Activated CD4-positive, alpha-beta T cell treated with anti-CD3 and anti-CD28 coated beads for 36 hours (primary cell): Measurements from ENCODE around the gene ITSN2. TPM values are rescaled to one million over a fixed set of nuclear protein-coding genes. Genes with fewer than 3 reads are reported as not detected.
A peak's percentile ranks its signal among the peaks of the same experiment; 100 is the strongest.

Experiments
- ATAC-seq: fragments of 200-7000 bp; cut with Tn5 transposase; one replicate; pipeline ENCODE4 v1.10.0; 2021; ENCODE audit warnings: mild to moderate bottlenecking, moderate library complexity
- CTCF ChIA-PET: fragments of 350-600 bp; sonication (Branson Sonifier 250); formaldehyde crosslinking; loops from one replicate; lab custom pipeline; 2021; ENCODE audit warnings: antibody characterized with exemption; lab: Charles Lee
- POLR2A ChIA-PET: fragments of 350-600 bp; sonication (Branson Sonifier 250); formaldehyde crosslinking; loops from one replicate; lab custom pipeline; 2021; ENCODE audit warnings: antibody characterized with exemption, inconsistent platforms; lab: Charles Lee
- DNase-seq: peaks from one replicate; pipeline ENCODE4 v3.0.0-alpha.2; 2020
- H3K27ac Mint-ChIP-seq: one replicate; pipeline ENCODE4 v1.8.0; 2021; ENCODE audit warnings: mixed read lengths
- H3K27me3 Mint-ChIP-seq: one replicate; pipeline ENCODE4 v1.8.0; 2021; ENCODE audit warnings: mixed read lengths
- H3K36me3 Mint-ChIP-seq: one replicate; pipeline ENCODE4 v1.8.0; 2021; ENCODE audit warnings: low read depth, mixed read lengths
- H3K4me1 Mint-ChIP-seq: one replicate; pipeline ENCODE4 v1.8.0; 2021; ENCODE audit warnings: mixed read lengths
- H3K4me3 Mint-ChIP-seq: one replicate; pipeline ENCODE4 v1.8.0; 2021; ENCODE audit warnings: mild to moderate bottlenecking, moderate library complexity, mixed read lengths
- H3K9me3 Mint-ChIP-seq: one replicate; pipeline ENCODE4 v1.8.0; 2021; ENCODE audit warnings: low read depth, mixed read lengths
- intact Hi-C, 2 experiments: fragments of 100-400 bp; cut with DNase I in 1 of 2; cut with micrococcal nuclease in 1 of 2; formaldehyde crosslinking; loops; one replicate each; pipeline versions ENCODE4 v1.14.2 to v1.15.1; 2022 to 2024; cut with DNase I, micrococcal nuclease
- total RNA-seq, 2 experiments: library from RNA; stranded (reverse); gene quantifications; one replicate each; pipeline ENCODE4 v1.2.3, GENCODE V29; 2021

ITSN2 gene
- total RNA-seq, 2 experiments from 2014 or later, result 46.0 to 49.6 TPM

- intact Hi-C loops, result no loop called here
- Mint-ChIP-seq H3K4me1 (no peaks in the 10 kb centered on the region), H3K9me3 (no peaks in the 10 kb centered on the region), H3K27ac (no peak overlapping the region), H3K36me3 (no peaks in the 10 kb centered on the region), H3K27me3 (peaks cover 1% of the 10 kb centered on the region), H3K4me3 (no peak overlapping the region)
- POLR2A ChIA-PET, result no interaction called here
- DNase-seq (no peak), ATAC-seq (no peak)
- CTCF ChIA-PET, result interaction anchor here (0.6 to 2.0 kb wide), 2 partner anchors 12 to 16 kb away, joined by 3 to 7 read pairs; no protein-coding TSS in a partner anchor
Measured at GRCh38 chr2:24394998-24395397, 34.7 kb upstream of the ITSN2 start.

GRCh38 chr2:24392542-24393059 is 32.3 kb upstream of the ITSN2 start:
- ChIA-PET POLR2A (no interaction called here), CTCF (interaction anchor here (0.6 to 1.8 kb wide), 3 partner anchors 10 to 1357 kb away, joined by 3 to 7 read pairs (median 5); no protein-coding TSS in a partner anchor)
- Mint-ChIP-seq H3K27ac (no peak overlapping the region), H3K27me3 (peaks cover 1% of the 10 kb centered on the region), H3K9me3 (no peaks in the 10 kb centered on the region), H3K36me3 (no peaks in the 10 kb centered on the region), H3K4me3 (no peak overlapping the region), H3K4me1 (no peaks in the 10 kb centered on the region)
- no peak for DNase-seq
- intact Hi-C loops, result no loop called here
- ATAC-seq, result no peak

- Mint-ChIP-seq H3K4me3 (no peak overlapping the region), H3K4me1 (no peaks in the 10 kb centered on the region), H3K27me3 (no peaks in the 10 kb centered on the region), H3K36me3 (no peaks in the 10 kb centered on the region), H3K9me3 (no peaks in the 10 kb centered on the region), H3K27ac (no peak overlapping the region)
- no peak for DNase-seq
- ChIA-PET POLR2A (interaction anchor here (0.5 to 0.6 kb wide), 2 partner anchors 14 to 139 kb away, joined by 3 to 4 read pairs; no protein-coding TSS in a partner anchor), CTCF (interaction anchor here (0.5 kb wide), 1 partner anchor 545 kb away, joined by 3 read pairs; no protein-coding TSS in a partner anchor)
- ATAC-seq, result no peak
- intact Hi-C loops, result loop anchor here in 1 of 2 experiments (10.0 kb wide), 1 partner anchor 561 kb away; no protein-coding TSS in a partner anchor
Measured at GRCh38 chr2:24385366-24385765, 25.0 kb upstream of the ITSN2 start.

- ATAC-seq, result peak; percentile 97
- Mint-ChIP-seq H3K4me3 (no peak overlapping the region), H3K9me3 (no peaks in the 10 kb centered on the region), H3K4me1 (no peaks in the 10 kb centered on the region), H3K27ac (no peak overlapping the region), H3K27me3 (no peaks in the 10 kb centered on the region), H3K36me3 (no peaks in the 10 kb centered on the region)
- peak; percentile 74 for DNase-seq
- intact Hi-C loops, result loop anchor here (2.0 to 10.0 kb wide), 3 partner anchors 154 to 558 kb away; no protein-coding TSS in a partner anchor
- POLR2A ChIA-PET, result no interaction called here
- CTCF ChIA-PET, result interaction anchor here (0.6 to 1.4 kb wide), 3 partner anchors 10 to 18 kb away, joined by 3 read pairs; no protein-coding TSS in a partner anchor
Measured at GRCh38 chr2:24382363-24383073, 22.2 kb upstream of the ITSN2 start.

- H3K27me3 Mint-ChIP-seq, result no peaks in the 10 kb centered on the region
- no peak overlapping the region for H3K27ac Mint-ChIP-seq
- POLR2A ChIA-PET, result no interaction called here
- H3K9me3 Mint-ChIP-seq, result no peaks in the 10 kb centered on the region
- no peaks in the 10 kb centered on the region for H3K4me1 Mint-ChIP-seq
- DNase-seq (no peak), ATAC-seq (no peak)
- no peak overlapping the region for H3K4me3 Mint-ChIP-seq
- H3K36me3 Mint-ChIP-seq, result no peaks in the 10 kb centered on the region
- CTCF ChIA-PET, result no interaction called here
- intact Hi-C loops, result loop anchor here (5.0 to 10.0 kb wide), 2 partner anchors 154 to 556 kb away; no protein-coding TSS in a partner anchor
Measured at GRCh38 chr2:24380820-24381219, 20.5 kb upstream of the ITSN2 start.

GRCh38 chr2:24375349-24376087 is 15.2 kb upstream of the ITSN2 start:
- Mint-ChIP-seq H3K27me3 (no peaks in the 10 kb centered on the region), H3K4me3 (no peak overlapping the region), H3K4me1 (no peaks in the 10 kb centered on the region), H3K36me3 (no peaks in the 10 kb centered on the region), H3K9me3 (no peaks in the 10 kb centered on the region), H3K27ac (no peak overlapping the region)
- intact Hi-C loops, result no loop called here
- ChIA-PET CTCF (interaction anchor here (0.5 to 1.5 kb wide), 4 partner anchors 13 to 447 kb away, joined by 3 read pairs; no protein-coding TSS in a partner anchor), POLR2A (no interaction called here)
- DNase-seq, result no peak
- ATAC-seq, result no peak

- no peaks in the 10 kb centered on the region for H3K27me3 Mint-ChIP-seq
- H3K27ac Mint-ChIP-seq, result no peak overlapping the region
- H3K4me3 Mint-ChIP-seq, result no peak overlapping the region
- H3K9me3 Mint-ChIP-seq, result no peaks in the 10 kb centered on the region
- ATAC-seq (no peak), DNase-seq (no peak)
- no peaks in the 10 kb centered on the region for H3K4me1 Mint-ChIP-seq
- no peaks in the 10 kb centered on the region for H3K36me3 Mint-ChIP-seq
- CTCF ChIA-PET, result interaction anchor here (1.5 kb wide), 1 partner anchor 14 kb away, joined by 3 read pairs; no protein-coding TSS in a partner anchor
- POLR2A ChIA-PET, result no interaction called here
- intact Hi-C loops, result no loop called here
Measured at GRCh38 chr2:24374301-24374700, 14.0 kb upstream of the ITSN2 start.

GRCh38 chr2:24372033-24372432 is 11.7 kb upstream of the ITSN2 start:
- no peaks in the 10 kb centered on the region for H3K9me3 Mint-ChIP-seq
- ATAC-seq (no peak), DNase-seq (no peak)
- no peaks in the 10 kb centered on the region for H3K27me3 Mint-ChIP-seq
- no peak overlapping the region for H3K27ac Mint-ChIP-seq
- H3K36me3 Mint-ChIP-seq, result no peaks in the 10 kb centered on the region
- ChIA-PET CTCF (interaction anchor here (0.7 kb wide), 1 partner anchor 661 kb away, joined by 3 read pairs; no protein-coding TSS in a partner anchor), POLR2A (interaction anchor here (0.6 to 1.2 kb wide), 2 partner anchors 14 to 100 kb away, joined by 4 to 5 read pairs; no protein-coding TSS in a partner anchor)
- no peaks in the 10 kb centered on the region for H3K4me1 Mint-ChIP-seq
- no peak overlapping the region for H3K4me3 Mint-ChIP-seq
- intact Hi-C loops, result no loop called here

- Mint-ChIP-seq H3K27me3 (no peaks in the 10 kb centered on the region), H3K36me3 (no peaks in the 10 kb centered on the region), H3K9me3 (no peaks in the 10 kb centered on the region), H3K27ac (no peak overlapping the region), H3K4me1 (peaks cover 4% of the 10 kb centered on the region), H3K4me3 (no peak overlapping the region)
- intact Hi-C loops, result no loop called here
- ChIA-PET CTCF (no interaction called here), POLR2A (no interaction called here)
- no peak for ATAC-seq
- DNase-seq, result no peak
Measured at GRCh38 chr2:24365826-24366225, 5.5 kb upstream of the ITSN2 start.

GRCh38 chr2:24365051-24365450 is 4.7 kb upstream of the ITSN2 start:
- H3K4me1 Mint-ChIP-seq, result peaks cover 7% of the 10 kb centered on the region
- no peaks in the 10 kb centered on the region for H3K27me3 Mint-ChIP-seq
- no peaks in the 10 kb centered on the region for H3K9me3 Mint-ChIP-seq
- no peak overlapping the region for H3K4me3 Mint-ChIP-seq
- H3K27ac Mint-ChIP-seq, result no peak overlapping the region
- POLR2A ChIA-PET, result no interaction called here
- DNase-seq (no peak), ATAC-seq (no peak)
- CTCF ChIA-PET, result no interaction called here
- intact Hi-C loops, result no loop called here
- H3K36me3 Mint-ChIP-seq, result no peaks in the 10 kb centered on the region

- DNase-seq (no peak), ATAC-seq (no peak)
- intact Hi-C loops, result no loop called here
- H3K27ac Mint-ChIP-seq, result no peak overlapping the region
- no peaks in the 10 kb centered on the region for H3K36me3 Mint-ChIP-seq
- ChIA-PET POLR2A (no interaction called here), CTCF (interaction anchor here (0.7 kb wide), 1 partner anchor 12 kb away, joined by 4 read pairs; no protein-coding TSS in a partner anchor)
- no peaks in the 10 kb centered on the region for H3K9me3 Mint-ChIP-seq
- peaks cover 13% of the 10 kb centered on the region for H3K4me1 Mint-ChIP-seq
- H3K27me3 Mint-ChIP-seq, result no peaks in the 10 kb centered on the region
- H3K4me3 Mint-ChIP-seq, result no peak overlapping the region
Measured at GRCh38 chr2:24363301-24363700, 3.0 kb upstream of the ITSN2 start.
